Activated CD8-positive, alpha-beta memory T cell treated with anti-CD3 and anti-CD28 coated beads, Interleukin-2, amount 50 U/mL, for 1 hour (primary cell): ENCODE measurements around the gene FMNL1.

ENCODE experiments used
- DNase-seq: peaks from one replicate; pipeline ENCODE4 v3.0.0-alpha.2; 2020; ENCODE audit errors: extremely low read depth

The FMNL1 gene

GRCh38 chr17:45222289-45222995 lies 757 bp downstream of the FMNL1 start:
- DNase-seq, result no peak

GRCh38 chr17:45222996-45223538 lies 1.4 kb downstream of the FMNL1 start:
- DNase-seq, result no peak

DNA sequence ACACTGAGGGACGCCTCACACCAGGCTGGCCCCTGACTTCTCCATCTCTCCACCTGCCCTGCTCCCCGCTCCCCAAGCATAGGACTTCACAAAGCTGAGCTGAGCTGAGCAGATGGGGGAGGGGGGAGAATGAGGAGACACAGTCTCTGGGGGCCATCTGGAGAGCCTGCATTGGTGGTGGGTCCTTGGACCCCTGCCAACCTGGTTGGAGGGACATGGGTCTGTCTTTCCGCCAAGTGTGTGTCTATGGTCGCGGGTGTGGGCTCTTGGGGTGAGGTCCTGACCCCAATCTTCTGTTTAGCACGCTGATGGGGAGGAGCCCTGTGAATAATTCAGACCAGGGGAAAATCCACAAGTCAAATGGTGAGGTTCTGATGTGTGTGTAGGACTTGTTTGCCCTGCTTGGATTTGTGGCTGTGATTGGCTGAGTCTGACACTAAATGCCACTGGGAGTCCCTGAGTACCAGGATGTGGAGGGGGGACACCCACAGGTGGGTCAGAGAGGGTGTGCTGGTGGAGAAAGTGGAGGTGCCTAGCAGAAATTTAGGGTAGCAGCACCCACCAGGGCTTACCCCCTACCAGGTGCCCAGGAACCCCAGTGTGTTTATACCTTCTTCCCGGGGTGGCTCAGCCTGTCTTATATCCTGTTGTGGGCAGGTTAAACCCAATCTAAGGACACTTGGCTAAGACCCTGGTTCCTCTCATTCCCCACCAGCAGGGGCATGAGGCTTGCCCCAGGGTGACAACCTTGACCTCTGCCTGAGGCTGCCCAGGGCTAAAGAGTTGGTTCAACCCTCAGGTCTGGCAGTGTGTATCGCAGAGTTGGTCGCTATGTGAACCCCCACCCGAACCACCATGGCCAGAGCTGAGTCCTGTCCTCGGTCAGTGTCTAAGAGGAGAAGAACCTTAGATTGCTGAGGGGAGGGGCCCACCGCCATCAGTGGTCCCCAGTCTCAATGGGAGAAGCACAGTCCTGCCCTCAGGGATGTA lies 2.1 kb downstream of the FMNL1 start:
- DNase-seq, result no peak

- no peak for DNase-seq
Observed at GRCh38 chr17:45224671-45225050, 3.0 kb downstream of the FMNL1 start.

DNA sequence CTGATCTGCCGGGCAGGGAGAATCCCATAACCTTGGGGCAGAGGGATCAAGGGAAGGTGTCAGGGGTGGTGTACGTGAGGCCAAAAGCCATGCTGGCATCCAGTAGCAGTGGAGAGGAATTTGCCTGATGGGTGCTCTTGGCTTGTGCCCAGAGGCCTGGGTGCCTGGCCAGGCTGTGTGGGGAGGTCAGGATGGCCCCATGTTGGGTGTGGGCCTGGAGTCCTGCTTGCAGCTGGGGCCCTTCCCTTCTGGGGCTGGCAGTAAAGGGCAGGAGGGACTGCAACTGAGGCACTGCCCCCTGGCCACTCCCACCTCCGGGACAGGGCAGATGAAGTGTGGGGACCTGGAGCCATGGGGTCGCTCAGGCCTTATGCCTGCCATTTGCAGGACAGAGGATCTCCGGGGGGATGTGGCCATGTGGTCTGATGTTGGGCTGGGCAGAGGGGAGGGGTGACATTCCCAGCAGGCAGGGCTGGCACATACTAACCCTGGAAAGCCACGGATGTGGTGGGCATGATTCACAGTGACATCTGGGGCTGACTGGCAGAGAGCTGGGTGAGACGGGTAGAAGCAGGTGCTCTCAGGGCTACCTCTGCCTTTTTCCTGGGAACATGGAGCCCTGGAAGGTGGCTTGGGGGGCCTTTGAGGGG lies 3.5 kb downstream of the FMNL1 start:
- no peak for DNase-seq

DNA sequence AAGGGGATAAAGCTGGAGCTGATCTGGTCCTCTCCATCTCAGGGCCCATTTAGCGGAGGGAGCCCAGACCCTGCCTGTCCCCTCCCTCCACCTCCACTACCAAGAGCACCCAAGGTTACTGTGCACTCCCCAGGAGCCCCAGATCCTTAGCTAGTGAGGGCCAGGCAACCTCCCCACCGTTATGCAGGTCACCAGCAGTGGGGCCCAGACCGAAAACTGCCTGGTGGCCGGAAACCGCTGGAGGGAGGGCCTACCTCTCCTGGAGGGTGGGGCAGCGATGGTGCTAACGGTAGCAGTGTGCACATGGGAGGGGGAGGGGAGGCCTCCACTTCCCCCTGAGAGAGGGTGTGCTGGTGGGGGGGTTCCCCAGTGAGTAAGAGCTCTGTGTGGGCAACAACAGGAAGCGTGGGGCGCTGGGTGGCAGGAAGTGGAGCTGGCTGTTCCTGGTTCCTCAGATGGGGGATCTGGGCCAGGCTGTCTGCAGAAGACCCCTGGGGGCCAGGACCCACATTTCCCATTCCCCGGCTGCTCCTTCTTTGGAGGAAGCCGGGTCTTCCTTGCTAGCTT lies 4.4 kb downstream of the FMNL1 start:
- DNase-seq, result peak; percentile 95

DNA sequence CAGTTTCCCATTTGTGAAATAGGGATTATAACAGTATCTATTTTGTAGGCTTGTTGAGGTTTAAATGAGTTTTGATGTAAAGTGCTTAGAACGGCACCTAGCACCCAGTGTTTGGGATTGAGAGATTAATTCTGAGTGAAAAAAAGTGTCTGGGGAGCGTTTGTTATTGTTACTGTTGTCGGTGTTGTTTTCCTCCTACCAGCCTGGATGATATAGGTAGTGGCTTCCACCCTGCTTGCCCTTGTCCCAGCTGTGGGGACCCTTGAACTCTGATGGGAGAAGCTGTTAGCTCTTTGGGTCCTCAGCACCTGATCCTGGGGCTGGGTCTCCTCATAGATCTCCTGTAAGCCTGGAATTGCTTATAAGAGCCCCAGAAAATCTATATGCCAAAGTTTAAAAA lies 4.9 kb downstream of the FMNL1 start:
- DNase-seq, result no peak

DNA sequence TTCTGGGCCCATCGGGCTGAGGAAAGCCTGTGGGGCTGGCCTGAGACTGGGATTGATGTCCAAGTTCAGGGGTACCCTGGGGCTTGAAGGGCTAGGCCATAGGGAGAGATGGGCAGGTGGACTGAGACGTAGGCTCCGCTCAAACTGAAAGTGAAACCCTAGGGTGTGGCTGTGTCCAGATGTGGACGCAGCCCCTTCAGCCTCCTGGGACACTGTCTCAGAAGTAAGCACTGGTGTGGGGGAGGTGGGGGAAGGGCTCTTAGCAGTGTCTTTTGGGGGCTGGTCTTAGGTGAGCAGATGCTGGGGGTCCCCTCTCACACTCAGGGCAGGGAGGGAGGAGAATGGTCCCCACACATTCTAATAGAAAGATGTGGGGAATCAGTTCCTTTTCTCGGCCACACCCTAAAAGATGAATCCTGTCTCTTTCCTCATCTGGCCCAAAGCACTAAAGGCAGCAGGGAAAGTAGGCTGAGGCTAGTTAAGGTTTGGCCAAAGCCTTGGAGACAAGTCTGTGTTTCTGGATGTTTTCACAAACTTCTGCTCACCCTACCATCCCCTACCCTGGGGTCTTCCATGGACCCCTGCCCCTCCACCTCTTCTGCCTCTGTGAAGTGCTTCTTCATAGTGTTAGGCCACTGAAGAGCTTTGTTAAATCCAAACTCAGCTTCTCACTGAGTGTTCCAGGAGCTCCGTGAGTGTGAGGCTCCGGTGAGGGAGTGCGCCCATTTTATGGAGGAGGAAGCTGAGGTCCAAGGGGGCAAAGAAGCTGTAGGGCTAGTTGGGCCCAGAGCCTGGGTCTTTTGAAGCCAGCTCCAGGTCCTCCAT lies 5.6 kb downstream of the FMNL1 start:
- no peak for DNase-seq

DNA sequence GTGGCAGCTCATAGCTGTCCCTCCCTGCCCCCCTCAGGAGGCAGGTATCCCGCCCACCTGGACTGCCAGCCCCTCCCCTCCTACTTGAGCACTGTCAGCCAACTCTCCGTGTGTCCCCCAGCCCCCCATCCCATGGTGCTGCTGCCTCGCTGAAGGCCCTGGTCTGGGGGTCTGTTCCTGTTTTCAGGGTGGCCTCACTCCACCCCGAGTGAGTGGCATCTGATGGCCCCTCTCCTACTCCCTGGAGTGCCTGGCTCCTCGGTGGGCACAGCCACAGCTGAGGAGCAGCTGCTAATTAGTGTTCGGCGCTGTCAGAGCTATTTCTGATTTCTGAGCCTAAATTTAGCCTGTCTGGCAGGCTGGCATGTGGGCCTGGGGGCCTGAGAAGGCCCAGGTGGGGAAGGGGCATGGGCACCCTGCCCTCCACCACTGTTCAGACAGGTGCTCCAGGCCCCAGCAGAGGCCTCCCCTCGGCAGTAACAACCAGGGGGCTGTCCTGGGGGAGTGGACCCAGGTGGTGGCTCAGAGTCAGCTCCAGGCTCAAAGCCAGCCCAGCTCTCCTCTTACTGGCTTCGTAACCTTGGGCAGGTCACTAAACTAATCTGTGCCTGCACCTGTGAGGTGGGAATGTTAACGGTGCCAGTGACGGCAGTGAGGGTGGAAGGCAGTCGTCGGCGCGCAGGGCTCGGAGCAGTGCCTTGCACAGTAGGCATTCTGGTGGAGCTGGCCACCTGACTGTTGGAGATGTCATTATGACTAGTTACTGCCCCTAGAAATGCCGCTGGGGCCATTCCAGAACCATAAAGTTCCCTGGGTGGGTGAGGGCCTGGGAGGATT lies 6.5 kb downstream of the FMNL1 start:
- no peak for DNase-seq

GRCh38 chr17:45228763-45229539 lies 7.3 kb downstream of the FMNL1 start:
- DNase-seq, result peak; percentile 90

DNA sequence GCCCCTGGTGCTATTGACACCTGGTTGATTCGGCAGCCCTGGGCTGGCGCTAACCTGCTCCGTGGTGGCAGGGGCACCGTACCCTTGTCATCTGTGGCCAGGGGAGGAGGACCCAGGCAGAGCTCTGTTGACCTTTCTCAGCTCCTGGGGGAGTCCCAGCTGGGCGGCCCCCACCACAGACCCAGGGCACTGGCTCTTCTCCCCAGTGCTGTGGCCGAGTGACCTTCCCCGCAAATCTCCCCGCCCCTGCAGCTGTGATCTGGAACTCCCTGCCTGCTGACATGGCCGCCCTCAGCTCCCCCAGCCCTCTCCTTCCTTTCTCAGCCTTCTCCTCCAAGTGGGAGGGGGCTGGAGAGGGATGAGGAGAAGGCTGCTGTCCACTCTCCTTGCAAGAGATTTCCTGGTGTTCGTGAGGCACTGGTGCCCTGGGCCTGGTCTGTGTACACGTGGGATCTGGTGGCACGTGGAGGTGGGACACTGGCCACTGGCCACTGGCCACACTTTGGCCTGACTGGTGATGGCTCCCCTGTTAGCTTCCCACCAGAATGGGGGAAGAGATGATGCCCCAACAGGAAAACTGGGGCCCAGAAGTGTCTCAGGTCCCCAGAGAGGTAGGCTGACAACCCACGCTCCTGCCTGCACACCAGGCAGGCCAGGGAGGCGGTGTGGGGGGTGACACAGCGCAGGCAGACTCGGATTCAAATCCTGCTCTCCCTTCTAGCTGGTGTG lies 8.2 kb downstream of the FMNL1 start:
- DNase-seq, result no peak

GRCh38 chr17:45230410-45230786 lies 8.7 kb downstream of the FMNL1 start:
- DNase-seq, result no peak

- no peak for DNase-seq
Observed at GRCh38 chr17:45230787-45231480, 9.2 kb downstream of the FMNL1 start.

DNA sequence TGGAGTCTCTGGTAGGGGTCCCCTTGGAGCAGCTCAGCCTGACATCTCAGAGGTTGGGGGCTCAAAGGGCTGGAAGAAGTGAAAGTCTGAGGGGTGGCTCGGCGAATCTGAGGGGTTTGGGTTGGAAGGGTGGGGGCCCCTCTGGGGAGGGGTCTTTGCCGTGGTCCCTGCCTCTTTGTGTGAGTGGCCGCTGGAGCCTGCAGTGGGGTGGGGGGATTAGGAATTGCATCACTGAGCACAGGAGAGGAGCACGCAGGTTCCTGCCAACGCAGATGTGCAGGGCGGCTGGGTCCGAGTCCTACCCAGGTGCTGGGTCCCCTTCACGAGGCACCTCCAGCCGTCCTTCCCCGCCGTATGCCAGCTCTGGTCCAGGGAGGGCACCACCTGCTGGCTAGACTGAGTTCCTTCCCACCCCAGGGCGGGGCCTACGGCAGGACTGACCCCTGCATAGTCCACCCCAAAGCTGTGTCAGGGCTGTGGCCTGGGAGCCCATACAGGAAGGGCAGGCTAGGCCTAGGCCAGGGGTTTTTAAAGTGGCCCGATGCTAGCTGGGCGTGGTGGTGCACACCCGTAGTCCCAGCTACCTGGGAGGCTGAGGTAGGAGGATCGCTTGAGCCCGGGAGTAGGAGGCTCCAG lies 9.9 kb downstream of the FMNL1 start:
- DNase-seq, result no peak

DNA sequence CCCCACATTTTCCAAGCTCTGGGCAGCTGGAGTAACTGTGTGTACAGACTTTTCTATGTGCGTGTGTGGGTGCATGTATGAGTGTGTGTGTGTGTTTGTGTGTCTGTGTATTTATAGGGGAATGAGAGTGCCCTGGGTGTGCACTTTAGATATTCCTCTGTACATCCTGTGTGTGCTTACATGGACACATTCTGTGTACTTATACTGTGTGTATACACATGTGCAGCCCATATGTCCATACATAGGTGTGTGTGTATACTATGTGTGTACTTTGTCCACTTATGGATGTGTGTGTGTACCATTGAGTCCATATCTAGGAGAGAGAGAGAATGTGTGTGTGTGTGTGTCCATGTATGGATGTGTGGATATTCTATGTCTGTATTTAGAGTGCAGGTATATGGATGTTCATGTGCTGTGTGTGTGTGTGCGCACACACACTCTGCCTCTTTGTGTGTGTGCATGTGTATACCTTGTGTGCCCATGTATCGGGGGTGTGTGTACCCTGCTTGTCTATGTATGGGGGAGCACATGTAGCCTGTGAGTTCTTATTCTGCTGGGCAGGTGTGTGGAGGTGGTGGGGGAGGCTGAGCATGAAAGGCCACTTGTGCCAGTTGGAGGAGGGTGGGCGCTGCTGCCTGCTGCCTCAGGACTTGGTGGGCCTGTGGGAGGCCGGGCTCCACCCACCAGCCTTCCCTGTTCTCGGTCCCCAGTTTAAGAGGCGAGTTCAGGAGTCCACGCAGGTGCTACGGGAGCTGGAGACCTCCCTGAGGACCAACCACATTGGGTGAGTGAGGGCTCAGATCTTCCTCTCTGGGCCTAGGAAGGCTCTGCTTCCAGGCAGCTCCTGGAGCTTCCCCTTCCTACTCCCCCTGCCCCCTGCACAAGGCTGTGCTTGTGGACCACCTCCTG lies 11.1 kb downstream of the FMNL1 start:
- no peak for DNase-seq

DNA sequence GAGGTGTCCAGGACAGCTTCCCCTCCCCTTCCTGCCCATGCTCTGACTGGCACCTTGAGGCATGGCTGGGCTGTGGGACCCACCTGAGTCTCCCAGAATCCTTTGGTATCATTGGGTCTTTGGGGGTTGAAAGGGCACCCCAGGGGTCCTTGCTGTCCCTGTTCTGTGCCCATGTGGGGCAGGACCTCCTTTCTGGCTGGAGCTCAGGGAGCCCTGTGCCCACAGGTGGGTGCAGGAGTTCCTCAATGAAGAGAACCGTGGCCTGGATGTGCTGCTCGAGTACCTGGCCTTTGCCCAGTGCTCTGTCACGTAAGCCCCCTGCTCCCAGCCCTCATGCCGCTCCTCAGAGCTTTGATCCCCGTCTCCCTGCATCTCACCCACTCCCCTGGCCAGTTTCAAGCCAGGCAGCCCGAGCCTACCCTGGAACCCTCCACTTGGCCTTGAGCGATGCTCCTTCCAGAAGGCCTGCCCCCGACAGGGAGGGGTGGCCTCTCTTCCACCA lies 11.8 kb downstream of the FMNL1 start:
- DNase-seq, result no peak
